Stimulated activated CD4-positive, alpha-beta T cell treated with anti-CD3 and anti-CD28 coated beads, TNF-alpha, amount 100 ng/mL, for 24 hours (primary cell): ENCODE measurements around the gene BCAS3.
"Not testable (repeated sequence)": the region's sequence is repeated elsewhere in the genome, so short reads cannot be mapped to it uniquely, and the experiment has no call there.

ENCODE experiments used
- DNase-seq, 3 experiments: peaks; one replicate each; pipeline ENCODE4 v3.0.0-alpha.2; 2020; ENCODE audit warnings: low read depth in 3 of 3

BCAS3 gene

DNA sequence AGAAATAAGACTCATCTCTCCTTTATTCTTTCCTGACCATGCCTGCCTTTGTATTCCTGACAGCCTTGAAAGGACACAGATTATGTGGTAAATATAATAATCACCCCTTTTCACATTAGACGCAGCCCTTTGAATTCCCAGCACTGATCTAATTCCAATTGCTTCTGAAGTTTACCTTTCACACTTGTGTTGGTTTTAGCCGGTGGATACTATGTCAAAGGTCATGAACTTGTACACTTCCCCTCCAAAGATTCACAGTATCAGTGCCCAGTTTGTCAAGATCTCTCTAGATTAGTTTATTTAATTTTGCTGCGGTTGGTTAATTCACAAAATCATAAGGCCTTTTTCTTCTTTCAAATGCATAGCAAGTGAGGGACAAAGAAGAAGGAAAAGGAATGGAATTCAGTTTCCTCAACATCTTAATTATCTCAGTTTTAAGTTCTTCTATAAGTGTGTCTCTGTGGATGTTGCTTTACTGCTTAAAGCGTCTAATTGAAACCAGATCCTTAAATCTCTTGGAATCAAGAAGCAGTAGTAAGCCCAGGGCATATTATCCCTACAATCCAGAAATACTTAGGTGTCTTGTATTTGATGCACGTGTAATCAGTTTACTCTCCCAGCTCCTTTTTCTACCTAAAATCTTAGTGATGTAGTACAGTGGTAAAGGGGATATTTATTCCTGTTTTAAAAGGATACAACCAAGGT is 547.7 kb downstream of the BCAS3 start:
- no peak for DNase-seq

- DNase-seq, result no peak
Observed at GRCh38 chr17:61227866-61228265, 550.2 kb downstream of the BCAS3 start.

GRCh38 chr17:61230461-61230860 is 552.8 kb downstream of the BCAS3 start:
- no peak for DNase-seq

GRCh38 chr17:61230972-61231820 is 553.5 kb downstream of the BCAS3 start:
- no peak for DNase-seq

DNA sequence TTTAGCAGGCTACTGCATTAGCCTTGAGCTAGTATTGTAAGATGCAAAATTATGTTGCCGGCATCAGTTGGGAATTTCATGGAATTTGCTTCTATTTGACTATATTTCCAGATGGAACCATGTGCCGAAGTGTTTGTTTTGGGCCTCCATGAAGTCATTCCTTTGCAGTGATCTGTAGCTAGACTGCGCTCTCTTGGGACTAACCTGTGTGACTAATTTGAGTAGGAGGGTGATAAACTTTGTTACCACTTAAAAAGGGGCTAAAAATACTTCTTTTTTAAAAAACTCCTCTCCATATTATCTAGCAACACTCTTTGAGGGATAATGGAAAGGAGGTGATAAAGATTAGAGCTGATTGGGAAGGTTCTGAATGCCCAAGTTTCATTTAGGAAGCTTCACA is 555.2 kb downstream of the BCAS3 start:
- DNase-seq, result no peak

DNA sequence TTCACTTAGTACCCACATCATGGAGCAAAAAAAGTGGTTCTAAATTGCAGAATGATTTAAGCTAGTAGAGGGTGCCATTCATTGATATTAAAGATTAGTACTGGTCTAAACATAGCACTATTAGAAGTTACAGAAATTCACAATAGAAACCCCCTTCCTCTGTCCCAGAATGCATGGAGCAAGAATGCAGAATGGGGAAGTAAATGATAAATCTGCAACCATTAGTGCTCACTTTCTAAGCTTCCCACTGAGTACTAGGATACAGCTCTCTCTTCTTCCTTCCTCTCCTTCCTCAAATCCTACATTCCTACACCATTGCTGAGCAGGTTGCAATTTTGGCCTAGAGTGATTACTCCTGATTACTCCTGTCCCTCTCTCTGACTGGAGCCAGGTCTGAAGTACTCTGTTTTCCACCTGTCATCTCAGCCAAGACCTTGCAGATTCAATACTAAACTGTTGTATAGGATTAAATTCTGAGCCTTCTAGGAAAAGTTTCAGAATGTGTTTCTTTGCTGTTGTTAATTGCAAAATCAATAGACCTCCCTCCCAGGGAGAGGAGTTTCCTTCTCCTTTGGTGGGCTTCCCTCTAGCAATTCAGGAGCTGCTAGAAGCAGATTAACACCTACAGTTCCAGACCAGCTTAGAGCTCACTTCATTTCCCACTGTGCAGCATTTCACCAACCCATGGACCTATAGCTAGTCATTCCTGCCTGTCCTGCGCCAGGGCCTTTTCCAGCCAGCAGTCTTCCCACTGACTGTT is 556.5 kb downstream of the BCAS3 start:
- no peak for DNase-seq

DNA sequence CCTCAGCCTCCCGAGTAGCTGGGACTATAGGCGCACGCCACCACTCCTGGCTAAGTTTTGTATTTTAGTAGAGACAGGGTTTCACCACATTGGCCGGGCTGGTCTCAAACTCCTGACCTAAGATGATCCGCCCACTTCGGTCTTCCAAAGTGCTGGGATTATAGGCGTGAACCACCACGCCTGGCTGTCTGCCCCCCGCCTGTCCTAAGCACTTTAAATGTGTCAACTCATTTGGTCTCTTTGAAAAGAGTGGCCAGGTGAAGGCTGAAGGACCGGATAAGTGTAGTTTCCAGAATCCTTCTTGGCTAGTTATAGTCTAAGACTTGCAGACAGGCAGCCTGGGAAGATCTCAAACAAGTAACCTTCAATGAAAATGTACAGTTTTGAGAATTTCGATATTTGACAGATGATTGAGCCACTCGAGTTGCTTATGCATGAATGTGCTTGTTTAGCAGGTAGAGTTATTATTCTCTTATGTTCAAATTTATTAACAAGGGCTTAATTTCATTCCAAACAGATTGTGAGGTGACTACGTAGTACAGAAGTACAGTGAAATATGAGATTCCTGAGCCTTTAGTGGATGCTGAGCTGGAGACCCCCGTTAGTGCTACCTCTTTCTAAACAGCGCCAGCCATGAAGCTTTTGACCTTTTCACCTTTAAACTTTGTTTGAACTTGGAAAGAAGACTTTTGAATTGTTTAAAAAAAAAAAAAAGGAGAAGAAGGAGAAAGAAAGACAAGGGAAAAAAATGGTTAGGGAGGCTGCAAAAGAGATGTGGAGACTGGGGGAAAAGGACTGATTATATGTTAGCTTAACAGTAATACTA is 557.6 kb downstream of the BCAS3 start:
- no peak for DNase-seq

DNA sequence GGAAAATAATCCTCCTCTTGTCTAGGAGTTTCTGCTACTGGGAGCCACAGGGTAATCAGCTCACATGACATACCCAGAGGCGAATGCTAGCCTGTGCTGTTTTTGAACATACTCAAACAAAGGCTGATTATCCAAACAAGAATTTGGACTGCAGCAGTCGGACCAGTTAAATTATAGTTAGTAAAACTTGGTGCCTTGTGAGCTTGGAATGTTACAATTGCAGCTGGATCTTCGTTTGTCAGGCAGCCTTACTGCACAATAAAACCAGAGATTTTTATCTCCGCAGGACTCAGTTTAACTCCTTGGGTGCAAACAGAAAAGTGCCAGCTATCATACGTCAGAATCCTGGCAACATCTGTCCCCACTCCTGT is 558.2 kb downstream of the BCAS3 start:
- no peak for DNase-seq

DNA sequence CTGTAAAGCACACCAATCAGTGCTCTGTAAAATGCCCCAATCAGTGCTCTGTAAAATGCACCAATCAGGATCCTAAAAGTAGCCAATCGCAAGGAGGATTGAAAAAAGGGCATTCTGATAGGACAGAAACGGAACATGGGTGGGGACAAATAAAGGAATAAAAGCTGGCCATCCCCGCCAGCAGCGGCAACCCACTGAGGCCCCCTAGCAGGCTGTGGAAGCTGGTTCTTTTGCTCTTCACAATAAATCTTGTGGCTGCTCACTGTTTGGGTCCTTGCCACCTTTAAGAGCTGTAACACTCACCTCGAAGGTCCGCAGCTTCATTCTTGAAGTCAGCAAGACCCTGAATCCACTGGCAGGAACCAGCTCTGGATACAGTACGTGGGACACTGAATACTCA is 559.6 kb downstream of the BCAS3 start:
- DNase-seq, result no peak

GRCh38 chr17:61238455-61238933 is 560.8 kb downstream of the BCAS3 start:
- no peak for DNase-seq

DNA sequence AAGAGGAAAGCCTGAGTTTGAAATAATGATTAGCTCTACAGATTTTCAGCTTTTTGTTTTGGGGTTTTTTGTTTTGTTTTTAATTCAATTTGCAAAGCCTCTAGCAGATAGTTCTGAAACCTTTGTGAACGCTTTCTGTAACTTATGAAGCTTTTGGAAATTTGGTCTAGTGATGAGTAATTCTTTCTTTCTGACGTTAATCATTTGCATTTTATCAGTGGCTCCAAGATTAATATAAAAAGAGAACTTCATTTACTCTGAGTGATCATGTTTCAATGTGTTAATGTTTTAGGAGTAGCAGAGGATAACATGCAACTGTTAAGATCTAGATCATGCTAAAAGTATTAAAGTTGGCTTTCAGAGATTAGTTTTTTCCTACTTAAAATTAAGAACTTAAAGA is 561.7 kb downstream of the BCAS3 start:
- no peak for DNase-seq

GRCh38 chr17:61239953-61240352 is 562.3 kb downstream of the BCAS3 start:
- DNase-seq, result no peak

DNA sequence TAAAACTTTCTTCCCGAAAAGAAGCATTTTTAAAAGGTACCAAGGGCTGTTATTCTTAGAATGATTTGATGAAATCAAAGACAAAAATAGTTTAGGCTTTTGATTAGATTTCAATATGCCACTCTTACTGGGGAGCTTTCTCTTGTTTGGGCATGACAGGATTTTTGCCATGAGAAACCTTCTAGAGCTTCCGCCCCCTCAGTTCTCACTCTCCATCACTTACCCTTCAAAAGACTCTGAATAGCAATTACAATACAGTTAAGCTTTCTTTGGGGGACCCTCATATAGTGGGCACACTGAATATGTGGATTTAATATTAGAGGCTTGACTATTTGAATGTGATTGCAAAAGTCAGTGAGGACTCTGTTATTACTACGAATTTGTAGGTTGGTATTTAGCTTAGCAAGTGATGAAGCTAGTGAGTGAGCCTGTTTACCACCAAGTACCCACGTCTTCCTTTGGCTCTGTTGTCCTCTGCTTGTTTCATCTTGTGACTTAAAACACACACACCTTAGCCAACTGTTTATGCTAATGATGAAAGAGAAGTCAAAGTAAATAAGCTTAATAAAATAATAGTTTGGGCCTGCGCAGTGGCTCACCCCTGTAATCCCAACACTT is 563.3 kb downstream of the BCAS3 start:
- DNase-seq, result no peak

GRCh38 chr17:61244988-61245387 is 567.3 kb downstream of the BCAS3 start:
- DNase-seq, result not testable (repeated sequence)

- no peak for DNase-seq
Observed at GRCh38 chr17:61245706-61246135, 568.1 kb downstream of the BCAS3 start.

- DNase-seq, result no peak
Observed at GRCh38 chr17:61247439-61247838, 569.8 kb downstream of the BCAS3 start.

DNA sequence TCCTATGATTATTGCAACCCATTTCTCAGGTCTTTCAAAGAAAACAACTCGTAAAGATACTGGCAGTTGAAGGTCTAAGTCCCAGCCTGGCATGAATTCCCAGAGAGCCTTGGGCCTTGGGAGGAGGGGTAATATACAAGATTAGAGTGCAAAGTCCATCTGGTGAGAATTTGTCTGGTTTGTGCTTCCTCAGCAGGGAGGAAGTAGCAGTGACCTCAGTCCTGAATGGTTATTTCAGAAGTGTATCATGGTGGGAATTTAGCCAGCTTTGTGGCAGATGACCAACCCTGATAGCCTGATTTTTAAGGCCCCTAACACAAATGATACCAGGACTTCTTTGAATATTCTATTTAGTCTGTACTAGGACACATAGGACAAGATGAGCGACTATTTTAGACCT is 570.7 kb downstream of the BCAS3 start:
- no peak for DNase-seq

DNA sequence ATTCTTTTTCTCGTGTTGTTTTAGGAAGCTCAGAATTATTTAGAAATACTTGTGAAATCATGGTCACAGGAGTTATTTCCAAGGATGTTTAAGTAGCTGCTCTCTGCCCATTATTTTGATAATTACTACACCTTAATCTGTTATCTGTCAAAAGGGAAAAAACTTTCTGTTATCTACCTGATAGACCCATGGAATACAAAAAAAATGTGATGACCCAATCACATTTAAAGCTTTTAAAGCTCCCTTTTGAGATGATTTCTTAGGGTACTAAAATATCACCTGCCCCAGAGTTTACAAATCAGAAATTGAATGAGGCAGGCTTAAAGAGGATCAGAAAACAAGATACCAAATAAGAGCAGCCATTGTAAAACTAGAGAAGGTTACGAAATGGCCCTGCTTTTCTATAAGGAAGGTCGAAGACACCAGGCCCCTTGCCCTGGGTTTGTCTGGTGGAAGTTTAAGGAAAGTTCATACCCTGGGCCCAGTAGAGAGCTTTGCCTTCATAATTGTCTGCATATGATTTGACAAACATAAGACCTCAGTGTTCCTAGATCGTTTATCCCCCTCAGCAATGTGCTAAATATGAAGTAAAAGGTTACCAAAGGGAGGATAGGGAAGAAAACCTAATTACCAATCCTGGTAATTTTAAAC is 572.1 kb downstream of the BCAS3 start:
- no peak for DNase-seq

GRCh38 chr17:61250335-61250890 is 572.8 kb downstream of the BCAS3 start:
- DNase-seq, result no peak
